ENCODE results near the gene TICAM2.

- TF ChIP-seq RAD21 (conservative IDR thresholded peaks at IDR 0.05 in 1 of 2, IDR thresholded peaks at IDR 0.05 in 1 of 2) (no peak), NFE2L2 (conservative IDR thresholded peaks at IDR 0.05; ENCODE audit: low read length) (no peak), CTCF (IDR thresholded peaks at IDR 0.05) (no peak), PHF8 (IDR thresholded peaks at IDR 0.05; ENCODE audit: borderline replicate concordance, low read depth) (no peak), JUN (IDR thresholded peaks at IDR 0.05) (no peak), KDM1A (IDR thresholded peaks at IDR 0.05; ENCODE audit: low read depth) (no peak), POLR2A (IDR thresholded peaks at IDR 0.05; ENCODE audit: low read length) (no peak), MYC (IDR thresholded peaks at IDR 0.05; ENCODE audit: borderline replicate concordance, low read length) (no peak), HOXB13 (CRISPR knock-in tag; IDR thresholded peaks at IDR 0.05; ENCODE audit: low read depth) (no peak), REST (IDR thresholded peaks at IDR 0.05) (no peak), CHD2 (IDR thresholded peaks at IDR 0.05; ENCODE audit: low read length, partially characterized antibody) (no peak)
Measured at GRCh38 chr5:115599924-115600323, 2.4 kb downstream of the TICAM2 start.

Measured in A549 (cell line).